Measurements from ENCODE around the gene OSBPL5.

OSBPL5 gene, protein sequence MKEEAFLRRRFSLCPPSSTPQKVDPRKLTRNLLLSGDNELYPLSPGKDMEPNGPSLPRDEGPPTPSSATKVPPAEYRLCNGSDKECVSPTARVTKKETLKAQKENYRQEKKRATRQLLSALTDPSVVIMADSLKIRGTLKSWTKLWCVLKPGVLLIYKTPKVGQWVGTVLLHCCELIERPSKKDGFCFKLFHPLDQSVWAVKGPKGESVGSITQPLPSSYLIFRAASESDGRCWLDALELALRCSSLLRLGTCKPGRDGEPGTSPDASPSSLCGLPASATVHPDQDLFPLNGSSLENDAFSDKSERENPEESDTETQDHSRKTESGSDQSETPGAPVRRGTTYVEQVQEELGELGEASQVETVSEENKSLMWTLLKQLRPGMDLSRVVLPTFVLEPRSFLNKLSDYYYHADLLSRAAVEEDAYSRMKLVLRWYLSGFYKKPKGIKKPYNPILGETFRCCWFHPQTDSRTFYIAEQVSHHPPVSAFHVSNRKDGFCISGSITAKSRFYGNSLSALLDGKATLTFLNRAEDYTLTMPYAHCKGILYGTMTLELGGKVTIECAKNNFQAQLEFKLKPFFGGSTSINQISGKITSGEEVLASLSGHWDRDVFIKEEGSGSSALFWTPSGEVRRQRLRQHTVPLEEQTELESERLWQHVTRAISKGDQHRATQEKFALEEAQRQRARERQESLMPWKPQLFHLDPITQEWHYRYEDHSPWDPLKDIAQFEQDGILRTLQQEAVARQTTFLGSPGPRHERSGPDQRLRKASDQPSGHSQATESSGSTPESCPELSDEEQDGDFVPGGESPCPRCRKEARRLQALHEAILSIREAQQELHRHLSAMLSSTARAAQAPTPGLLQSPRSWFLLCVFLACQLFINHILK

DNA sequence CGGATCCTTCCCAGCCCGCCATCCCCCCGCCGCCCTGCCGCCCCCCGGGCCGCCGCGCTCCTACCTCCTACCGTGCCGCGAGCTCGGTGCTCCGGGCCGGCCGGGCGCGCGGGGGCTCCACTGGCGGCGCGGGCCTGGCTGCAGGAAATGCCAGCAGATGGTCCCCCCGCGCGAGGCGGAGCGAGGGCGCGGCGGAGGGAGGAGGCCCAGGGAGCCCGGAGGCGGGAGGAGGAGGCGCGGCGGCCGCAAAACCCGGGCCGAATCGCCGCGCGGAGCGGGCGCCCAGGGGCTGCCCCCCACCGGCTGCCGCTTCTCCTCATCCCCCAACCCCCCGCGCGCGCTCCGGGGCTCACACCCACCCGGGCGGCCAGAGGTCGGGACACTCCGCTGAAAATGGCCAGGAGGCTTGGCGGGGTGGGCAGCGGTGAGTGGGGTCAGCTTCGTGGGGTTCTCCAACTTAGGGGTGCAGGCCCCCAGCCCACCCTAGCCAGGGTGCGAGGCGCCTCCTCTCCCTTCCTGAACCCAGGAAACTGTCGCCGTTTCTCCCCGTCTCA, at the start of gene OSBPL5:
Gene OSBPL5, minus strand, starts transcription at position 159 of the 554 bp plus-strand sequence. CDS start 36,162 bp downstream, outside the sequence.
- H3K4me1 ChIP-seq (ENCODE audit: control insufficient read depth, insufficient read depth, low read length): no peaks in the 10 kb centered on the region
- CTCF ChIA-PET: interaction anchor here (0.6 to 0.9 kb wide), 2 partner anchors 45 to 51 kb away, joined by 3 to 4 read pairs; no protein-coding TSS in a partner anchor
- TF ChIP-seq ZNF792 (tag by site-specific recombination; IDR thresholded peaks at IDR 0.05) (no peak), GFI1B (tag by site-specific recombination; IDR thresholded peaks at IDR 0.05) (no peak), ZNF138 (tag by site-specific recombination; IDR thresholded peaks at IDR 0.05; ENCODE audit: borderline replicate concordance) (no peak), ZNF76 (tag by site-specific recombination; IDR thresholded peaks at IDR 0.05; ENCODE audit: borderline replicate concordance, low read depth) (no peak), KLF7 (tag by site-specific recombination; IDR thresholded peaks at IDR 0.05; ENCODE audit: borderline replicate concordance) (no peak), ZFHX2 (tag by site-specific recombination; conservative IDR thresholded peaks at IDR 0.05) (peak; percentile 49; the same call in 1 of the 2 replicates), ZNF140 (tag by site-specific recombination; IDR thresholded peaks at IDR 0.05) (no peak), ZNF791 (tag by site-specific recombination; IDR thresholded peaks at IDR 0.05) (no peak), OVOL3 (tag by site-specific recombination; IDR thresholded peaks at IDR 0.05) (no peak), ZNF133 (tag by site-specific recombination; IDR thresholded peaks at IDR 0.05) (no peak), SCRT1 (tag by site-specific recombination; IDR thresholded peaks at IDR 0.05; ENCODE audit: borderline replicate concordance) (no peak), ZNF394 (tag by site-specific recombination; IDR thresholded peaks at IDR 0.05; ENCODE audit: borderline replicate concordance) (no peak), ZNF600 (tag by site-specific recombination; IDR thresholded peaks at IDR 0.05) (no peak), ZIC2 (tag by site-specific recombination; IDR thresholded peaks at IDR 0.05) (peak; percentile 45), OSR2 (tag by site-specific recombination; IDR thresholded peaks at IDR 0.05) (no peak), ZNF37A (tag by site-specific recombination; IDR thresholded peaks at IDR 0.05) (no peak), ZNF112 (tag by site-specific recombination; IDR thresholded peaks at IDR 0.05) (no peak), ZBTB21 (tag by site-specific recombination; IDR thresholded peaks at IDR 0.05) (no peak), SP3 (tag by site-specific recombination; IDR thresholded peaks at IDR 0.05) (0 out of 2 replicates have a peak, but pooled peaks have one; percentile 28), ZNF335 (tag by site-specific recombination; conservative IDR thresholded peaks at IDR 0.05) (peak; percentile 55), ZNF585B (tag by site-specific recombination; IDR thresholded peaks at IDR 0.05) (no peak), BCL11A (tag by site-specific recombination; IDR thresholded peaks at IDR 0.05; ENCODE audit: low read depth) (no peak)
- TF ChIP-seq, protein P1, sequence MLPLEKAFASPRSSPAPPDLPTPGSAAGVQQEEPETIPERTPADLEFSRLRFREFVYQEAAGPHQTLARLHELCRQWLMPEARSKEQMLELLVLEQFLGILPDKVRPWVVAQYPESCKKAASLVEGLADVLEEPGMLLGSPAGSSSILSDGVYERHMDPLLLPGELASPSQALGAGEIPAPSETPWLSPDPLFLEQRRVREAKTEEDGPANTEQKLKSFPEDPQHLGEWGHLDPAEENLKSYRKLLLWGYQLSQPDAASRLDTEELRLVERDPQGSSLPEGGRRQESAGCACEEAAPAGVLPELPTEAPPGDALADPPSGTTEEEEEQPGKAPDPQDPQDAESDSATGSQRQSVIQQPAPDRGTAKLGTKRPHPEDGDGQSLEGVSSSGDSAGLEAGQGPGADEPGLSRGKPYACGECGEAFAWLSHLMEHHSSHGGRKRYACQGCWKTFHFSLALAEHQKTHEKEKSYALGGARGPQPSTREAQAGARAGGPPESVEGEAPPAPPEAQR (tag by site-specific recombination; IDR thresholded peaks at IDR 0.05): no peak
- TF ChIP-seq, protein P2, sequence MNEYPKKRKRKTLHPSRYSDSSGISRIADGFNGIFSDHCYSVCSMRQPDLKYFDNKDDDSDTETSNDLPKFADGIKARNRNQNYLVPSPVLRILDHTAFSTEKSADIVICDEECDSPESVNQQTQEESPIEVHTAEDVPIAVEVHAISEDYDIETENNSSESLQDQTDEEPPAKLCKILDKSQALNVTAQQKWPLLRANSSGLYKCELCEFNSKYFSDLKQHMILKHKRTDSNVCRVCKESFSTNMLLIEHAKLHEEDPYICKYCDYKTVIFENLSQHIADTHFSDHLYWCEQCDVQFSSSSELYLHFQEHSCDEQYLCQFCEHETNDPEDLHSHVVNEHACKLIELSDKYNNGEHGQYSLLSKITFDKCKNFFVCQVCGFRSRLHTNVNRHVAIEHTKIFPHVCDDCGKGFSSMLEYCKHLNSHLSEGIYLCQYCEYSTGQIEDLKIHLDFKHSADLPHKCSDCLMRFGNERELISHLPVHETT (tag by site-specific recombination; IDR thresholded peaks at IDR 0.05): no peak
- TF ChIP-seq, protein P3, sequence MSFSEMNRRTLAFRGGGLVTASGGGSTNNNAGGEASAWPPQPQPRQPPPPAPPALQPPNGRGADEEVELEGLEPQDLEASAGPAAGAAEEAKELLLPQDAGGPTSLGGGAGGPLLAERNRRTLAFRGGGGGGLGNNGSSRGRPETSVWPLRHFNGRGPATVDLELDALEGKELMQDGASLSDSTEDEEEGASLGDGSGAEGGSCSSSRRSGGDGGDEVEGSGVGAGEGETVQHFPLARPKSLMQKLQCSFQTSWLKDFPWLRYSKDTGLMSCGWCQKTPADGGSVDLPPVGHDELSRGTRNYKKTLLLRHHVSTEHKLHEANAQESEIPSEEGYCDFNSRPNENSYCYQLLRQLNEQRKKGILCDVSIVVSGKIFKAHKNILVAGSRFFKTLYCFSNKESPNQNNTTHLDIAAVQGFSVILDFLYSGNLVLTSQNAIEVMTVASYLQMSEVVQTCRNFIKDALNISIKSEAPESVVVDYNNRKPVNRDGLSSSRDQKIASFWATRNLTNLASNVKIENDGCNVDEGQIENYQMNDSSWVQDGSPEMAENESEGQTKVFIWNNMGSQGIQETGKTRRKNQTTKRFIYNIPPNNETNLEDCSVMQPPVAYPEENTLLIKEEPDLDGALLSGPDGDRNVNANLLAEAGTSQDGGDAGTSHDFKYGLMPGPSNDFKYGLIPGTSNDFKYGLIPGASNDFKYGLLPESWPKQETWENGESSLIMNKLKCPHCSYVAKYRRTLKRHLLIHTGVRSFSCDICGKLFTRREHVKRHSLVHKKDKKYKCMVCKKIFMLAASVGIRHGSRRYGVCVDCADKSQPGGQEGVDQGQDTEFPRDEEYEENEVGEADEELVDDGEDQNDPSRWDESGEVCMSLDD (tag by site-specific recombination; IDR thresholded peaks at IDR 0.05): peak; percentile 80
- TF ChIP-seq, protein P4, sequence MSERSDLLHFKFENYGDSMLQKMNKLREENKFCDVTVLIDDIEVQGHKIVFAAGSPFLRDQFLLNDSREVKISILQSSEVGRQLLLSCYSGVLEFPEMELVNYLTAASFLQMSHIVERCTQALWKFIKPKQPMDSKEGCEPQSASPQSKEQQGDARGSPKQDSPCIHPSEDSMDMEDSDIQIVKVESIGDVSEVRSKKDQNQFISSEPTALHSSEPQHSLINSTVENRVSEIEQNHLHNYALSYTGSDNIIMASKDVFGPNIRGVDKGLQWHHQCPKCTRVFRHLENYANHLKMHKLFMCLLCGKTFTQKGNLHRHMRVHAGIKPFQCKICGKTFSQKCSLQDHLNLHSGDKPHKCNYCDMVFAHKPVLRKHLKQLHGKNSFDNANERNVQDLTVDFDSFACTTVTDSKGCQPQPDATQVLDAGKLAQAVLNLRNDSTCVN (tag by site-specific recombination; optimal IDR thresholded peaks at IDR 0.05): peak; percentile 21
- TF ChIP-seq, protein P5, sequence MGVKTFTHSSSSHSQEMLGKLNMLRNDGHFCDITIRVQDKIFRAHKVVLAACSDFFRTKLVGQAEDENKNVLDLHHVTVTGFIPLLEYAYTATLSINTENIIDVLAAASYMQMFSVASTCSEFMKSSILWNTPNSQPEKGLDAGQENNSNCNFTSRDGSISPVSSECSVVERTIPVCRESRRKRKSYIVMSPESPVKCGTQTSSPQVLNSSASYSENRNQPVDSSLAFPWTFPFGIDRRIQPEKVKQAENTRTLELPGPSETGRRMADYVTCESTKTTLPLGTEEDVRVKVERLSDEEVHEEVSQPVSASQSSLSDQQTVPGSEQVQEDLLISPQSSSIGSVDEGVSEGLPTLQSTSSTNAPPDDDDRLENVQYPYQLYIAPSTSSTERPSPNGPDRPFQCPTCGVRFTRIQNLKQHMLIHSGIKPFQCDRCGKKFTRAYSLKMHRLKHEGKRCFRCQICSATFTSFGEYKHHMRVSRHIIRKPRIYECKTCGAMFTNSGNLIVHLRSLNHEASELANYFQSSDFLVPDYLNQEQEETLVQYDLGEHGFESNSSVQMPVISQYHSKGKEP (tag by site-specific recombination; IDR thresholded peaks at IDR 0.05): peak; percentile 41; the same call in 1 of the 2 replicates

More for the DNA sequence above, at the start of gene OSBPL5:
- no peaks in the 10 kb centered on the region for H3K9me3 ChIP-seq (ENCODE audit: control insufficient read depth, insufficient read depth, low read depth, low read length)
- H3K4me3 ChIP-seq (ENCODE audit: low read depth, low read length): peak within 1 kb of the TSS; percentile 71
- no peaks in the 10 kb centered on the region for H3K36me3 ChIP-seq (ENCODE audit: control insufficient read depth in 2 of 2, insufficient read depth in 1 of 2, low read length in 2 of 2)
- POLR2A ChIA-PET: interaction anchor here (0.6 kb wide), 1 partner anchor 15 kb away, joined by 3 read pairs; no protein-coding TSS in a partner anchor
- H3K27ac ChIP-seq (ENCODE audit: extremely low read depth, low read depth, low read length): no peak within 1 kb of the TSS; the same call in 1 of the 2 replicates

Measured in HEK293 (cell line).